Activated CD8-positive, alpha-beta T cell treated with anti-CD3 and anti-CD28 coated beads for 36 hours (primary cell): ENCODE data around the gene CRYAB. TPM values are rescaled to one million over a fixed set of nuclear protein-coding genes. Genes with fewer than 3 reads are reported as not detected.

Source experiments
- ATAC-seq: fragments of 200-7000 bp; cut with Tn5 transposase; one replicate; pipeline ENCODE4 v1.10.0; 2021; ENCODE audit warnings: mild to moderate bottlenecking, moderate library complexity
- CTCF ChIA-PET: fragments of 350-600 bp; sonication (Branson Sonifier 250); formaldehyde crosslinking; loops from one replicate; lab custom pipeline; 2021; ENCODE audit warnings: antibody characterized with exemption; lab: Charles Lee
- POLR2A ChIA-PET: fragments of 350-600 bp; sonication (Branson Sonifier 250); formaldehyde crosslinking; loops from one replicate; lab custom pipeline; 2021; ENCODE audit warnings: antibody characterized with exemption; lab: Charles Lee
- DNase-seq: peaks from one replicate; pipeline ENCODE4 v3.0.0-alpha.2; 2020
- H3K27ac Mint-ChIP-seq: one replicate; pipeline ENCODE4 v1.8.0; 2021; ENCODE audit warnings: mild to moderate bottlenecking, mixed read lengths
- H3K27me3 Mint-ChIP-seq: one replicate; pipeline ENCODE4 v1.8.0; 2021; ENCODE audit warnings: mixed read lengths
- H3K36me3 Mint-ChIP-seq: one replicate; pipeline ENCODE4 v1.8.0; 2021; ENCODE audit warnings: low read depth, mixed read lengths
- H3K4me1 Mint-ChIP-seq: one replicate; pipeline ENCODE4 v1.8.0; 2021; ENCODE audit warnings: low read depth, mixed read lengths
- H3K4me3 Mint-ChIP-seq: one replicate; pipeline ENCODE4 v1.8.0; 2021; ENCODE audit warnings: mild to moderate bottlenecking, moderate library complexity, mixed read lengths
- H3K9me3 Mint-ChIP-seq: one replicate; pipeline ENCODE4 v1.8.0; 2021; ENCODE audit warnings: mixed read lengths
- intact Hi-C: fragments of 100-400 bp; cut with micrococcal nuclease; formaldehyde crosslinking; loops from one replicate; pipeline ENCODE4 v1.10.0; 2022
- total RNA-seq, 2 experiments: library from RNA; stranded (reverse); gene quantifications; one replicate each; pipeline ENCODE4 v1.2.3, GENCODE V29; 2021
- TF ChIP-seq, protein P1 (sequence below): fragments of 200-600 bp; IDR thresholded peaks from one replicate; pipeline ENCODE4 v1.8.0; 2022; ENCODE audit warnings: antibody characterized with exemption, mild to moderate bottlenecking

CRYAB gene
- total RNA-seq, 2 experiments from 2014 or later, result not detected

DNA sequence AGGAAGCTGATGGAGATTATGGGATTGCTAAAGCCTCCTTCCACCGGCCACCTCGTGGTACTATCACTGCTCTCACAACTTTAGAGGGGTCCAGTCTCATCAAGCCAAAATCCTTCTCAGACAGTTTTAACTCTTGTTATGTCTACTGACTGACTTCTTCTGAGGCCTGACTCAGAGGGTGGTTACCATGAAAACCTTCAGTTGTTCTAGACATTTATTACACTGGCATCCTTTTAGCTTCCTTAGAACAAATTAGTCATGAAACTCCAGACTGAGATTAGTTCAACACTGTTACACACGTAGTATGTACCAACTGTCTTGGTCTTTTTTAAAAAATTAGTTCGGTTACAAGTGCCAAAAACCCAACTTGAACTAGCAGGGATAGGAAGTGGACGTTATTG is 33.1 kb upstream of the CRYAB start:
- no peaks in the 10 kb centered on the region for H3K9me3 Mint-ChIP-seq
- H3K27ac Mint-ChIP-seq, result peak overlapping the region; percentile 82
- ChIA-PET POLR2A (interaction anchor here (0.8 to 1.4 kb wide), 5 partner anchors 9 to 34 kb away, joined by 3 to 6 read pairs (median 5); no protein-coding TSS in a partner anchor), CTCF (interaction anchor here (0.7 to 19.6 kb wide), 7 partner anchors 8 to 74 kb away, joined by 3 to 223 read pairs (median 4); partner anchors contain the start of gene ALG9)
- DNase-seq (peak; percentile 36), ATAC-seq (peak; percentile 93)
- H3K4me3 Mint-ChIP-seq, result no peak overlapping the region
- H3K4me1 Mint-ChIP-seq, result peaks cover 30% of the 10 kb centered on the region
- no peaks in the 10 kb centered on the region for H3K36me3 Mint-ChIP-seq
- TF ChIP-seq, protein P1, sequence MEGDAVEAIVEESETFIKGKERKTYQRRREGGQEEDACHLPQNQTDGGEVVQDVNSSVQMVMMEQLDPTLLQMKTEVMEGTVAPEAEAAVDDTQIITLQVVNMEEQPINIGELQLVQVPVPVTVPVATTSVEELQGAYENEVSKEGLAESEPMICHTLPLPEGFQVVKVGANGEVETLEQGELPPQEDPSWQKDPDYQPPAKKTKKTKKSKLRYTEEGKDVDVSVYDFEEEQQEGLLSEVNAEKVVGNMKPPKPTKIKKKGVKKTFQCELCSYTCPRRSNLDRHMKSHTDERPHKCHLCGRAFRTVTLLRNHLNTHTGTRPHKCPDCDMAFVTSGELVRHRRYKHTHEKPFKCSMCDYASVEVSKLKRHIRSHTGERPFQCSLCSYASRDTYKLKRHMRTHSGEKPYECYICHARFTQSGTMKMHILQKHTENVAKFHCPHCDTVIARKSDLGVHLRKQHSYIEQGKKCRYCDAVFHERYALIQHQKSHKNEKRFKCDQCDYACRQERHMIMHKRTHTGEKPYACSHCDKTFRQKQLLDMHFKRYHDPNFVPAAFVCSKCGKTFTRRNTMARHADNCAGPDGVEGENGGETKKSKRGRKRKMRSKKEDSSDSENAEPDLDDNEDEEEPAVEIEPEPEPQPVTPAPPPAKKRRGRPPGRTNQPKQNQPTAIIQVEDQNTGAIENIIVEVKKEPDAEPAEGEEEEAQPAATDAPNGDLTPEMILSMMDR, result no peak
- H3K27me3 Mint-ChIP-seq, result no peaks in the 10 kb centered on the region
- intact Hi-C loops, result no loop called here

DNA sequence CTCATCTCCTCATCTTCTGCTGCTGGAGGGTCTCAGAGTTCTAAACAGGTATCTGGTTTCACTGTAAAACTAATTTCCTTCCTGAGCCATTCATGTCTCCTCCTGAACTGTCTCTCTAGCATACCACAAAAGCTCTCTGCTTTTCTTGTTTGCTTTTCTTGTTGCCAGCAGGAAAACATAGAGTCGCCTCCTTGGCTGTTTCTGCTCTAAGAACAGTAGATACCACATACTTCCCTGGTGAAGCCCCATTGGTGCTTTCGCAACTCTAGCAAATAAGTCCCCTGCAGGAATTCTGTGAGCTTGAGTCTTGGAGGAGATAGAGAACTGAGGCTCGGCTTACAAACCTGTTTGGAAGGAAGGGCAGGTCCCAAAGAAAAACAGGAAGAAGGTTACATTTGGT is 32.6 kb upstream of the CRYAB start:
- DNase-seq, result no peak
- Mint-ChIP-seq H3K27ac (peak overlapping the region; percentile 82), H3K9me3 (no peaks in the 10 kb centered on the region), H3K4me3 (no peak overlapping the region), H3K4me1 (peaks cover 28% of the 10 kb centered on the region), H3K27me3 (no peaks in the 10 kb centered on the region), H3K36me3 (no peaks in the 10 kb centered on the region)
- no peak for ATAC-seq
- TF ChIP-seq, protein P1, result no peak
- intact Hi-C loops, result no loop called here
- POLR2A ChIA-PET, result interaction anchor here (0.8 to 1.4 kb wide), 5 partner anchors 8 to 34 kb away, joined by 3 to 6 read pairs (median 5); no protein-coding TSS in a partner anchor
- CTCF ChIA-PET, result interaction anchor here (0.7 to 19.6 kb wide), 6 partner anchors 8 to 37 kb away, joined by 3 to 223 read pairs (median 4); no protein-coding TSS in a partner anchor

GRCh38 chr11:111942829-111943228 is 31.3 kb upstream of the CRYAB start:
- peaks cover 39% of the 10 kb centered on the region for H3K4me1 Mint-ChIP-seq
- CTCF ChIA-PET, result interaction anchor here (2.0 to 19.6 kb wide), 2 partner anchors 11 to 38 kb away, joined by 12 to 223 read pairs; no protein-coding TSS in a partner anchor

DNA sequence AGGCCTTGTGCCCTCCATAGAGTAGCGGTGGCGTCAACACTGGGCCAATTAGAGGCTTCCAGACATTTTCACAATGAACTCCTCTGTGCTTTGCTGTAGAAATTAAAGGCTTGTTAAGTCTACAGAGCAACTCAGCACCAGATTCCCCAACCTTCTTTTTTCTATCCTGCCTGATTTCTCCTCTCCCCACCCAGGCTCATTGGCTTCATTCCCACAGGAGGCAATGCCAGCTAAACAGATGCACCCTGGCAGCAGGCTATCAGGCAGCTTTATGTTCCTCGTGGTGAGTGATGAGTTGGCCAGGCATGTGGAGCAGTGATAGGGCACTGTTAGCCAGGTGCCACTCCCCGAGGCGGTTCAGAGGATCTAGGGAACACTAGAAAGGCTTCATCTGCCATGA is 30.4 kb upstream of the CRYAB start:
- Mint-ChIP-seq H3K27me3 (no peaks in the 10 kb centered on the region), H3K27ac (no peak overlapping the region), H3K4me1 (peaks cover 43% of the 10 kb centered on the region), H3K9me3 (no peaks in the 10 kb centered on the region), H3K4me3 (no peak overlapping the region), H3K36me3 (no peaks in the 10 kb centered on the region)
- CTCF ChIA-PET, result interaction anchor here (2.0 to 19.6 kb wide), 2 partner anchors 10 to 39 kb away, joined by 12 to 223 read pairs; no protein-coding TSS in a partner anchor
- intact Hi-C loops, result no loop called here
- TF ChIP-seq, protein P1, result no peak
- POLR2A ChIA-PET, result no interaction called here
- DNase-seq, result no peak
- no peak for ATAC-seq

More at GRCh38 chr11:111942829-111943228, 31.3 kb upstream of the CRYAB start:
- Mint-ChIP-seq H3K27me3 (no peaks in the 10 kb centered on the region), H3K36me3 (no peaks in the 10 kb centered on the region), H3K27ac (no peak overlapping the region), H3K9me3 (no peaks in the 10 kb centered on the region), H3K4me3 (no peak overlapping the region)
- POLR2A ChIA-PET, result no interaction called here
- no peak for ATAC-seq
- DNase-seq, result no peak
- intact Hi-C loops, result no loop called here
- TF ChIP-seq, protein P1, result no peak
